ENCODE data around the gene ZBED4.

The ZBED4 gene

GRCh38 chr22:49867303-49868265, 13.9 kb downstream of the ZBED4 start:
- no peak for DNase-seq (ENCODE audit: low read depth)
- H3K4me3 ChIP-seq (ENCODE audit: low read depth, low read length): no peak overlapping the region
- no peak for TF ChIP-seq CTCF (IDR thresholded peaks at IDR 0.05; ENCODE audit: low read depth, low read length, missing control alignments)

GRCh38 chr22:49869086-49869830, 15.6 kb downstream of the ZBED4 start:
- TF ChIP-seq CTCF (IDR thresholded peaks at IDR 0.05; ENCODE audit: low read depth, low read length, missing control alignments): no peak
- H3K4me3 ChIP-seq (ENCODE audit: low read depth, low read length): no peak overlapping the region
- DNase-seq (ENCODE audit: low read depth): no peak

GRCh38 chr22:49869845-49870712, 16.4 kb downstream of the ZBED4 start:
- no peak overlapping the region for H3K4me3 ChIP-seq (ENCODE audit: low read depth, low read length)
- no peak for DNase-seq (ENCODE audit: low read depth)

GRCh38 chr22:49871482-49871881, 17.8 kb downstream of the ZBED4 start:
- TF ChIP-seq CTCF (IDR thresholded peaks at IDR 0.05; ENCODE audit: low read depth, low read length, missing control alignments): no peak
- no peak for DNase-seq (ENCODE audit: low read depth)
- H3K4me3 ChIP-seq (ENCODE audit: low read depth, low read length): no peak overlapping the region

More at GRCh38 chr22:49869845-49870712, 16.4 kb downstream of the ZBED4 start:
- TF ChIP-seq CTCF (IDR thresholded peaks at IDR 0.05; ENCODE audit: low read depth, low read length, missing control alignments): no peak

- no peak for TF ChIP-seq CTCF (IDR thresholded peaks at IDR 0.05; ENCODE audit: low read depth, low read length, missing control alignments)
- no peak overlapping the region for H3K4me3 ChIP-seq (ENCODE audit: low read depth, low read length)
- DNase-seq (ENCODE audit: low read depth): no peak
These were observed 18.7 kb downstream of the ZBED4 start for GRCh38 chr22:49872347-49872746.

- TF ChIP-seq CTCF (IDR thresholded peaks at IDR 0.05; ENCODE audit: low read depth, low read length, missing control alignments): no peak
- H3K4me3 ChIP-seq (ENCODE audit: low read depth, low read length): no peak overlapping the region
- DNase-seq (ENCODE audit: low read depth): no peak
These were observed 19.7 kb downstream of the ZBED4 start for GRCh38 chr22:49873228-49873940.
